Germinal center (tissue), 1 donor: Measurements from ENCODE around the gene RAB17.

ENCODE experiments used
- DNase-seq: peaks from one replicate; pipeline ENCODE4 v3.0.0; 2012; ENCODE audit warnings: mixed read lengths, low spot score

RAB17 gene

GRCh38 chr2:237558961-237559641 lies 31.4 kb downstream of the RAB17 start:
- no peak for DNase-seq

GRCh38 chr2:237557633-237558015 lies 32.9 kb downstream of the RAB17 start:
- DNase-seq = no peak

DNA sequence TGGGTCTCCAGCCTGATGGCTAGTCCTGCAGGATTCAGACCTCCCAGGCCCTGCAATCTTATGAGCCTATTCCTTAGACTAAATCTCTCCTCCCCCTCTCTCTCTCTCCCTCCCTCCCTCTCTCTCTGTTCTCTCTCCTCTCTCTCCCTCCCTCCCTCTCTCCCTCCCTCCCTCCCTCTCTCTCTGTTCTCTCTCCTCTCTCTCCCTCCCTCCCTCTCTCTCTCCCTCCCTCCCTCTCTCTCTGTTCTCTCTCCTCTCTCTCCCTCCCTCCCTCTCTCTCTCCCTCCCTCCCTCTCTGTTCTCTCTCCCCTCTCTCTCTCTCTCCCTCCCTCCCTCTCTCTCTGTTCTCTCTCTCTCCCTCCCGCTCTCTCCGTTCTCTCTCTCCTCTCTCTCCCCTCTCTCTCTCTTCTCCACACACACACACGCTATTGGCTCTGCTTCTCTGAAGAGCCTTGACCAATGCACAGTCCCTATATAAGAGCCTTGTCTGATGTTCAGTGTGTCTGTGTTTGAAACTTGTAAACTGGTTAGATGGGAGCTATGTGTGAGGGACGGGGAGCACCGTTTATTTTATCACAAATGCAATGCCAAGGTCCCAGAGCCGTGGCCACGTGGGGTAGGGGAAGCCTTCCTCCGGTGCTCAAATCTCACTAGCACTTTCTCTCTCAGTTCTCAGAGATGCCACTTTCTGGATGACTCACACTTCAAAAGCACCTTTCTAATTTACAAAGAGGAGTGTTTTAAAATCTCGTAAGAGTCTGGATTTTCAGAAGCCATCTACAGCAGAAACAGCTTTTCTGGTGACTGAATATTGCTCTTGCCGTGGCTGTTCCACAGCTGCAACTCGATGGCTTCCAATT lies 33.5 kb downstream of the RAB17 start:
- DNase-seq = no peak

DNA sequence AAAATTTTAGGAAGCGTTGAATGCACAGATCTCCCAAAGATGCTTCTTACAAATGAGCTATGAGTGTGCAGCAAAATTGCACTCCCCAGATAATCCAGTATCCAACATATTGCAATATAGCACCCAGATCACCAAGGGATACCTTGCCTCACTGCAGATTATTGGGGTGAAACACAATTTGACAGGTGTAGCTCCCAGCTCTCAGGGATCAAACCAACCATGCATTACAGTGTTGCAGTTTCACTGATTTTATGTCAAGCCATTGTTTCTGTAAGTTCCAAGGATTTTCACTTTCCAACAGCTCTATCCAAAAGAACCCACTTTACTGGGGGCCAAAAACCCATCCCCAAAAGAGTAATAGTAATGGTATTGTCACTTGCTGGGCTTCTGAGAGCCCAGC lies 35.0 kb downstream of the RAB17 start:
- no peak for DNase-seq

- DNase-seq = no peak
Measured at GRCh38 chr2:237553948-237554347, 36.6 kb downstream of the RAB17 start.

GRCh38 chr2:237552908-237553307 lies 37.6 kb downstream of the RAB17 start:
- no peak for DNase-seq

DNA sequence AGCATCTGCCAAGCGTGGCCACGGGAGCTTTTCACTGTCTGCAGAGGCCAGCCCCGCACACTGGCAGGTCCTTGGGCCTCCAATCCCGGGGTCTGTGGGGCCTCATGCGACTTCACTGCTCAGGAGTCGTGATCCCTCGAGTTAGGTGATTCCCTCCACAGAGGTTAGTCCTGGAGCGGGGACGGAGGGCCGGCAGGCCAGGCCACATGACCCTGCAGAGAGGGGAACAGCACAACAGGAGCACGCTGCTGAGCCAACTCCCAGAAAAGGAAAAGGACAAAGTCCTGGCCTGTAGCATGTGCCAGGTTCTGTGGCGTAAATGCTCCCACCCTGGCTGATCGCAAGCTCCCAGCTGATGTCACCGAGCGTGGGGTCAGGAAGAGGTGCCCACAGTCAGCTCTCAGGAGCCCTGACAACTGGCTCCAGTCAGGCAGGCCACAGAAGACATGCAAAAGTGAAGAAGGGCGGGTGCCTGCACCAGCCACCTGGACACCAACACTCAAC lies 39.4 kb downstream of the RAB17 start:
- DNase-seq = no peak

- DNase-seq = no peak
Measured at GRCh38 chr2:237549643-237550415, 40.7 kb downstream of the RAB17 start.

DNA sequence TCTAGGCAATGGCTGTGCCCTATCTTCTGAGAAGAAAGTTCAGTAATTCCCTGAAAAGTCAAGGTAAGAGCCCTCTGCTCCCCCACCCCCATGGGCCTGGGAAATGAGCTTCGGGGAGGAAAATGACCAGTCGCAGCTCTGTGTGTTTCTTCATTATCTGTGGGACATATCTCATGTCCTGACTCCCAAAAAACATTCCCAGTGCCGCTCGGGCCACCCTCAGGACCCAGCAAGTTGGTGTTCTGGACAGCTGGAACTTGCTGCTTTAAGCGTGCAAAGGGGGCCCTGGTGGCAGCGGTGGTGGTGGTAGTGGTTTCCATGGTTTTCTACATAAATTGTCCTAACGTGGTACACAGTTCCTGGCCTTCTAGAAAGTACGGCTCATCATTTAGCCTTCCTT lies 41.3 kb downstream of the RAB17 start:
- DNase-seq = no peak

- no peak for DNase-seq
Measured at GRCh38 chr2:237547841-237548416, 42.6 kb downstream of the RAB17 start.

GRCh38 chr2:237546876-237547395 lies 43.6 kb downstream of the RAB17 start:
- no peak for DNase-seq

GRCh38 chr2:237546040-237546875 lies 44.3 kb downstream of the RAB17 start:
- no peak for DNase-seq

- no peak for DNase-seq
Measured at GRCh38 chr2:237542001-237542704, 48.4 kb downstream of the RAB17 start.

- no peak for DNase-seq
Measured at GRCh38 chr2:237541243-237541642, 49.3 kb downstream of the RAB17 start.

DNA sequence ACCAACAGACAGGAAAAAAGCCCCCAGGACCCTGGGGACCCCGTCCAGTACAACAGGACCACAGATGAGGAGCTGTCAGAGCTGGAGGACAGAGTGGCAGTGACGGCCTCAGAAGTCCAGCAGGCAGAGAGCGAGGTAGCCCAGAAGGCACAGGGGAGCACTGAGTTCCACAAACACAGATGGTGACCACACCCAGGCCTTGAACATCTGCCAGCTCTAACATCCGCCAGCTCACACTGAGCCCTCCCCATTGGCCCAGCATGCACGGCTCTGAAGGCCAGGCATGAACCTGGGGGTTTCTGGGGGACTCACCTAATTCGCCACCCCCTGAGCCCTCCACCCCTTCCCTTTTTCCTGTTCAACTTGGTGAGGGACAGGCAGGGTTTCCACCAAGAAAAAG lies 49.7 kb downstream of the RAB17 start:
- DNase-seq = no peak

DNA sequence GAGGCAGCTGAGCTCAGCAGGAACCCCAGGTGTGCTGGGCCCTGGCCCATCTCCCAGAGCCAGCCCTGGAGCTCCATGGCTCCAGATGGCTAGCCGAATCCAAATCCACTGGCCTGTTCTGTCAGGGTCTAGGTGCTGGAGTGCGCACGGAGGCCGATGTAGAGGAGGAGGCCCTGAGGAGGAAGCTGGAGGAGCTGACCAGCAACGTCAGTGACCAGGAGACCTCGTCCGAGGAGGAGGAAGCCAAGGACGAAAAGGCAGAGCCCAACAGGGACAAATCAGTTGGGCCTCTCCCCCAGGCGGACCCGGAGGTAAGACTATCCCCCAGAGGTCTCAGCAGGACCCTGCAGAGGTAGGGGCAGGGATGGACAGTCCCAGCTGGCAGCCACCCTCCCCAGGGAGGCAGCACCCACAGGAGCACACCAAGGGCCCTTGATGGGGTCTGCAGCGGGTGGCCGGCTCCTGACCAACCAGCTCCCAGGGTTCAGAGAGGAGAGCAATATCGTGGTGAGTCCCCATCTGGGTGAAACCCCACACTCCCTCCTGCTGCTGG lies 50.2 kb downstream of the RAB17 start:
- DNase-seq = no peak

- DNase-seq = no peak
Measured at GRCh38 chr2:237539681-237540080, 50.9 kb downstream of the RAB17 start.

GRCh38 chr2:237538901-237539300 lies 51.6 kb downstream of the RAB17 start:
- DNase-seq = no peak

DNA sequence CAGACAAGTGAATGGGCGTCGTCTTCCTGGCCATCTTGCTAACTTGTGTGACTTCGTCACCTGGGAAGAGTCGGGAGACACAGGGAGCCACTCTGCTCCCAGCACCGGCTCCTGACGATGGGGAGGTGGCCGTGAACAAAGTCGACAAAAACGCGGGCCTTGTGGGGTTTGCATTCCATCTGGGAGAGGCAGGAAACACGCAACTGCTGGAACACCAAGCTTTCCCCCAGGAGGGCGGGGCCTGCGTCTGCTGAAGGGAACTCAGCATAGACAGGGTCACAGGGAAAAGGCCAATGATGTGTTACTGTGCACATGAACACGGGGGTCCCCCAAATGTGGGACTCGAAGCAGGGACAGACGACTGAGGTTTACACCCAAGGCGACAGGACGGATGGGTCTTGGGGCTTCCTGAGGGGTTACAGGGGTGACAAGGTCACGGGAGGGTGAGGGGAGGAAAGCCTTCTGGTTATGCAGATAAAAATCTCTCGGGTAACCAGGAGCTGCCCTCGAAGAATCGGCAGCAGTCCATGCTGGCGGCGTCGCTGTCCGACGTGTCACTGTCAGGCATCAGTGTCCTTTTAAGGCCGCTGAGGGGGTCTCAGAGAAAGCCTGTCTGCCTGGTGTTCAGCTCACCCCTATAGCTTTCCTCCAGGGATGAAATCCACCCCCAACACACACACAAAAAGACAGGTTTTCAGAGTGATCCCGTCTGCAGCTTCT lies 52.4 kb downstream of the RAB17 start:
- no peak for DNase-seq
